GM12878 (cell line): ENCODE results near the gene GSTCD. TPM values are rescaled to one million over a fixed set of nuclear protein-coding genes. Genes with fewer than 3 reads are reported as not detected.

ENCODE experiments used
- ATAC-seq: fragments of 200-7000 bp; cut with Tn5 transposase; 3 replicates; pipeline ENCODE4 v1.9.1; 2020; ENCODE audit warnings: mild to moderate bottlenecking, moderate library complexity
- BruUV-seq: library from RNA; stranded (reverse); fragments of 400-500 nt; replicated peaks from 2 replicates; lab custom pipeline; 2021; lab: Mats Ljungman, UMichigan
- CTCF ChIA-PET: fragments of 300-600 bp; sonication (Branson Sonifier 250); formaldehyde crosslinking; extraction: SDS; loops from one replicate; lab custom pipeline; 2021; ENCODE audit warnings: inconsistent platforms; lab: Yijun Ruan, JAX
- POLR2A ChIA-PET: fragments of 350-600 bp; formaldehyde crosslinking; extraction: SDS; loops from one replicate; lab custom pipeline; 2021; ENCODE audit warnings: inconsistent platforms; lab: Charles Lee
- RAD21 ChIA-PET: fragments of 300-600 bp; sonication (Branson Sonifier 250); formaldehyde crosslinking; loops from one replicate; lab custom pipeline; 2023; ENCODE audit warnings: antibody characterized with exemption; ENCODE audit not compliant: unreplicated experiment; lab: Charles Lee
- SMC1A ChIA-PET: fragments of 300-600 bp; sonication (Branson Sonifier 250); formaldehyde crosslinking; loops from one replicate; lab custom pipeline; 2023; ENCODE audit not compliant: unreplicated experiment, uncharacterized antibody; lab: Charles Lee
- DNase-seq: peaks from one replicate; pipeline ENCODE4 v3.0.0-alpha.2; 2011; ENCODE audit warnings: low read depth, low spot score
- FAIRE-seq: peaks from 3 replicates; lab custom pipeline; 2011; peaks lifted over from hg19 to GRCh38; lab: Jason Lieb, UNC
- H2AFZ ChIP-seq: 2 replicates; pipeline ENCODE4 v1.6.0; 2011; ENCODE audit warnings: low read depth, low read length, control low read depth; ENCODE audit not compliant: control insufficient read depth
- H3K27ac ChIP-seq: 2 replicates; pipeline ENCODE4 v1.5.1; 2011; ENCODE audit warnings: control low read depth; ENCODE audit not compliant: control insufficient read depth, insufficient read depth
- H3K27me3 ChIP-seq, 2 experiments: replicated peaks in 1 of 2; 2 replicates each; pipeline versions ENCODE4 v1.6.0 to v1.6.1; 2011; ENCODE audit warnings: low read length in 1 of 2; ENCODE audit not compliant: control insufficient read depth in 2 of 2, insufficient read depth in 2 of 2
- H3K36me3 ChIP-seq, 2 experiments: 2 replicates each; pipeline ENCODE4 v1.5.1; 2011; ENCODE audit warnings: low read length in 1 of 2; ENCODE audit not compliant: control insufficient read depth in 2 of 2, insufficient read depth in 2 of 2
- H3K4me1 ChIP-seq: 2 replicates; pipeline ENCODE4 v1.6.1; 2011; ENCODE audit warnings: mild to moderate bottlenecking, low read length, moderate library complexity, mixed read lengths; ENCODE audit not compliant: control insufficient read depth, insufficient read depth
- H3K4me2 ChIP-seq: 2 replicates; pipeline ENCODE4 v1.6.0; 2011; ENCODE audit warnings: control low read depth; ENCODE audit not compliant: control insufficient read depth, insufficient read depth
- H3K4me3 ChIP-seq: fragments of 200-600 bp; sonication (generic); 2 replicates; pipeline ENCODE4 v1.5.1; 2016
- H3K79me2 ChIP-seq: 2 replicates; pipeline ENCODE4 v1.6.0; 2011; ENCODE audit warnings: low read length; ENCODE audit not compliant: control insufficient read depth, insufficient read depth
- H3K9ac ChIP-seq: 2 replicates; pipeline ENCODE4 v1.8.0; 2011; ENCODE audit warnings: low read length, control low read depth, mixed read lengths; ENCODE audit not compliant: control insufficient read depth, insufficient read depth
- H3K9me3 ChIP-seq: replicated peaks from 3 replicates; pipeline ENCODE4 v1.5.1; 2011; ENCODE audit warnings: mild to moderate bottlenecking, low read length; ENCODE audit not compliant: control insufficient read depth, insufficient read depth
- H4K20me1 ChIP-seq: 2 replicates; pipeline ENCODE4 v1.6.0; 2011; ENCODE audit not compliant: control insufficient read depth, insufficient read depth
- DPF2 ChIP-seq: fragments of 450-650 bp; IDR thresholded peaks from 2 replicates; pipeline ENCODE4 v1.6.1; 2017; ENCODE audit warnings: mild to moderate bottlenecking
- HDAC6 ChIP-seq: fragments of 200-600 bp; sonication (generic); IDR thresholded peaks from one replicate; pipeline ENCODE4 v1.8.0; 2017; ENCODE audit warnings: antibody characterized with exemption; ENCODE audit not compliant: unreplicated experiment
- RFX5 ChIP-seq: IDR thresholded peaks from 2 replicates; pipeline ENCODE4 v1.6.1; 2011; ENCODE audit warnings: low read depth, low read length, improper control_type of control experiment
- STAT3 ChIP-seq: IDR thresholded peaks from 2 replicates; pipeline ENCODE4 v1.6.1; 2011; ENCODE audit warnings: low read depth, low read length, improper control_type of control experiment
- TCF7 ChIP-seq: IDR thresholded peaks from 2 replicates; pipeline ENCODE4 v1.6.1; 2014; ENCODE audit warnings: antibody characterized with exemption, borderline replicate concordance
- WGBS: methylation state at CpG from one replicate; pipeline ENCODE4 v1.1.6; 2016; ENCODE audit warnings: low lambda C conversion rate; ENCODE audit not compliant: insufficient replicate concordance, insufficient coverage; ENCODE audit errors: missing lambda C conversion rate; 5-methylcytosine and 5-hydroxymethylcytosine counted together
- in situ Hi-C: fragments of 300-500 bp; cut with MboI; formaldehyde crosslinking; loops from 9 replicates; pipeline ENCODE4 v1.14.3; 2018; ENCODE audit warnings: mixed read lengths
- intact Hi-C: fragments of 100-400 bp; cut with micrococcal nuclease; formaldehyde crosslinking; loops from one replicate; pipeline ENCODE4 v1.14.2; 2022; ENCODE audit not compliant: unreplicated experiment
- polyA plus RNA-seq, 11 experiments: library from polyadenylated mRNA; depleted of rRNA in 4 of 11; unstranded in 6 of 11; stranded (reverse) in 5 of 11; fragments of >200 nt; fragmentation: Nextera tagmentation in 4 of 11; fragmentation: Illumina TruSeq in 1 of 11; extraction: Ambion mirVana in 4 of 11; extraction: Trizol in 1 of 11; gene quantifications; 1 replicate in 1 of 11; 2 replicates in 10 of 11; pipeline versions ENCODE4 v1.2.1 to v1.2.3, GENCODE V29; 2011 to 2016; ENCODE audit warnings: inconsistent platforms in 2 of 11, missing spikeins in 2 of 11, low read depth in 1 of 11
- total RNA-seq, 4 experiments: library from RNA; depleted of rRNA in 3 of 4; stranded (reverse); fragments of >200 nt in 3 of 4; fragmentation: Illumina TruSeq in 1 of 4; extraction: Trizol in 1 of 4; gene quantifications; 2 replicates each; pipeline versions ENCODE4 v1.2.1 to v1.2.3, GENCODE V29; 2013 to 2021
- TF ChIP-seq, protein P1 (sequence below): fragments of 450-650 bp; IDR thresholded peaks from 2 replicates; pipeline ENCODE4 v1.6.1; 2016; ENCODE audit warnings: mild to moderate bottlenecking, moderate library complexity, borderline replicate concordance
- TF ChIP-seq, protein P2 (sequence below): IDR thresholded peaks from 2 replicates; pipeline ENCODE4 v1.6.1; 2011; ENCODE audit warnings: borderline replicate concordance, low read depth, mild to moderate bottlenecking, moderate library complexity, mixed read lengths, low read length; ENCODE audit not compliant: insufficient read depth; ENCODE audit errors: extremely low read length
- TF ChIP-seq, protein P3 (sequence below): IDR thresholded peaks from 2 replicates; pipeline ENCODE4 v1.6.1; 2012; ENCODE audit warnings: low read depth, low read length, improper control_type of control experiment
- TF ChIP-seq, protein P4 (sequence below): IDR thresholded peaks from 2 replicates; pipeline ENCODE4 v1.6.1; 2012; ENCODE audit warnings: low read depth, low read length, improper control_type of control experiment

Gene GSTCD
- total and polyA plus RNA-seq, 10 of the 15 experiments (the other 5 are each of a cell fraction or from before 2014, with no cell fraction given): 4.3 to 28.4 (median 14.1) TPM

DNA sequence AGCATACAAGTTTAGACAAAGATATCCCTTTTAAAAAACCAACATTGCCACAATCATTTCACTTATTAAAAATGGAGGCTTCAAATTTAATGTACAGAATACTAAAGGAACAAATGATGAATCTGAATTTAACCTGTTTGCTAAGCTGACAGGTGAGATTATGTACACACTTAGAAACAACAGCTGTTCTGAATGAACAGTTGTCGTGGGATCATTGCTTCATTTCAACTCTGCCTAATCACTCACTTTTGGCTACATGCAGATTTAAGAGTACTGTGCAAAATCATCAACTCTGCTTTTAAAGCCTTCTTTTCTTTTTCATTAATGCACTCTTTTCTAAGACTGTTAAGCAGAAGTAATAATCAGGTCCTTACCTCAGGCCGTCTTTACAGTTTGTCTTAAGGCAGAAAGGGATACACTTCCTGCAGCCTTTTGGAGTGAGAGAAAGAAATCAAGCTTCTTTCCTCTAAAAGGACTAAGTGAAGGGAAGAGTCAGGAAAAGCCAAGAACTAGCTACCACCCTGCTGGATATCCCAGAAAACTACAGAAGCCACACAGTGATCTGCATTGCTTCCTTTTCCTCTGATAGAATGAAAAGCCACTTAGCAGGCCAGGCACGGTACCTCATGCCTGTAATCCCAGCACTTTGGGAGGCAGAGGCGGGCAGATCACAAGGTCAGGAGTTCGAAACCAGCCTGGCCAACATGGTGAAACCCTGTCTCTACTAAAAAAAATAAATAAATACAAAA is 132.0 kb downstream of the GSTCD start:
- SMC1A ChIA-PET: interaction anchor here (0.6 kb wide), 1 partner anchor 60 kb away, joined by 3 read pairs; no protein-coding TSS in a partner anchor
- FAIRE-seq: no peak
- no peak for ATAC-seq

More for the DNA sequence above, 132.0 kb downstream of the GSTCD start:
- ChIA-PET POLR2A (interaction anchor here (0.7 kb wide), 1 partner anchor 8 kb away, joined by 3 read pairs; no protein-coding TSS in a partner anchor), CTCF (interaction anchor here (0.6 kb wide), 1 partner anchor 127 kb away, joined by 4 read pairs; no protein-coding TSS in a partner anchor), RAD21 (no interaction called here)
- H3K36me3 ChIP-seq: peaks cover 0 to 2% of the 10 kb centered on the region in 2 experiments; a peak in 1 of 4 replicates
- no peaks in the 10 kb centered on the region for H4K20me1 ChIP-seq
- TF ChIP-seq, protein P1, sequence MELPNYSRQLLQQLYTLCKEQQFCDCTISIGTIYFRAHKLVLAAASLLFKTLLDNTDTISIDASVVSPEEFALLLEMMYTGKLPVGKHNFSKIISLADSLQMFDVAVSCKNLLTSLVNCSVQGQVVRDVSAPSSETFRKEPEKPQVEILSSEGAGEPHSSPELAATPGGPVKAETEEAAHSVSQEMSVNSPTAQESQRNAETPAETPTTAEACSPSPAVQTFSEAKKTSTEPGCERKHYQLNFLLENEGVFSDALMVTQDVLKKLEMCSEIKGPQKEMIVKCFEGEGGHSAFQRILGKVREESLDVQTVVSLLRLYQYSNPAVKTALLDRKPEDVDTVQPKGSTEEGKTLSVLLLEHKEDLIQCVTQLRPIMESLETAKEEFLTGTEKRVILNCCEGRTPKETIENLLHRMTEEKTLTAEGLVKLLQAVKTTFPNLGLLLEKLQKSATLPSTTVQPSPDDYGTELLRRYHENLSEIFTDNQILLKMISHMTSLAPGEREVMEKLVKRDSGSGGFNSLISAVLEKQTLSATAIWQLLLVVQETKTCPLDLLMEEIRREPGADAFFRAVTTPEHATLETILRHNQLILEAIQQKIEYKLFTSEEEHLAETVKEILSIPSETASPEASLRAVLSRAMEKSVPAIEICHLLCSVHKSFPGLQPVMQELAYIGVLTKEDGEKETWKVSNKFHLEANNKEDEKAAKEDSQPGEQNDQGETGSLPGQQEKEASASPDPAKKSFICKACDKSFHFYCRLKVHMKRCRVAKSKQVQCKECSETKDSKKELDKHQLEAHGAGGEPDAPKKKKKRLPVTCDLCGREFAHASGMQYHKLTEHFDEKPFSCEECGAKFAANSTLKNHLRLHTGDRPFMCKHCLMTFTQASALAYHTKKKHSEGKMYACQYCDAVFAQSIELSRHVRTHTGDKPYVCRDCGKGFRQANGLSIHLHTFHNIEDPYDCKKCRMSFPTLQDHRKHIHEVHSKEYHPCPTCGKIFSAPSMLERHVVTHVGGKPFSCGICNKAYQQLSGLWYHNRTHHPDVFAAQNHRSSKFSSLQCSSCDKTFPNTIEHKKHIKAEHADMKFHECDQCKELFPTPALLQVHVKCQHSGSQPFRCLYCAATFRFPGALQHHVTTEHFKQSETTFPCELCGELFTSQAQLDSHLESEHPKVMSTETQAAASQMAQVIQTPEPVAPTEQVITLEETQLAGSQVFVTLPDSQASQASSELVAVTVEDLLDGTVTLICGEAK: no peak
- no peak for TF ChIP-seq DPF2
- TF ChIP-seq, protein P2, sequence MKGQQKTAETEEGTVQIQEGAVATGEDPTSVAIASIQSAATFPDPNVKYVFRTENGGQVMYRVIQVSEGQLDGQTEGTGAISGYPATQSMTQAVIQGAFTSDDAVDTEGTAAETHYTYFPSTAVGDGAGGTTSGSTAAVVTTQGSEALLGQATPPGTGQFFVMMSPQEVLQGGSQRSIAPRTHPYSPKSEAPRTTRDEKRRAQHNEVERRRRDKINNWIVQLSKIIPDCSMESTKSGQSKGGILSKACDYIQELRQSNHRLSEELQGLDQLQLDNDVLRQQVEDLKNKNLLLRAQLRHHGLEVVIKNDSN: no peak
- TF ChIP-seq TCF7: no peak
- TF ChIP-seq HDAC6: no peak
- TF ChIP-seq, protein P3, sequence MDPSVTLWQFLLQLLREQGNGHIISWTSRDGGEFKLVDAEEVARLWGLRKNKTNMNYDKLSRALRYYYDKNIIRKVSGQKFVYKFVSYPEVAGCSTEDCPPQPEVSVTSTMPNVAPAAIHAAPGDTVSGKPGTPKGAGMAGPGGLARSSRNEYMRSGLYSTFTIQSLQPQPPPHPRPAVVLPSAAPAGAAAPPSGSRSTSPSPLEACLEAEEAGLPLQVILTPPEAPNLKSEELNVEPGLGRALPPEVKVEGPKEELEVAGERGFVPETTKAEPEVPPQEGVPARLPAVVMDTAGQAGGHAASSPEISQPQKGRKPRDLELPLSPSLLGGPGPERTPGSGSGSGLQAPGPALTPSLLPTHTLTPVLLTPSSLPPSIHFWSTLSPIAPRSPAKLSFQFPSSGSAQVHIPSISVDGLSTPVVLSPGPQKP: no peak
- no peak for TF ChIP-seq RFX5
- TF ChIP-seq STAT3: no peak
- TF ChIP-seq, protein P4, sequence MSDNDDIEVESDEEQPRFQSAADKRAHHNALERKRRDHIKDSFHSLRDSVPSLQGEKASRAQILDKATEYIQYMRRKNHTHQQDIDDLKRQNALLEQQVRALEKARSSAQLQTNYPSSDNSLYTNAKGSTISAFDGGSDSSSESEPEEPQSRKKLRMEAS: no peak
- no TSS peak for BruUV-seq
- H3K27me3 ChIP-seq: no peaks in the 10 kb centered on the region
- in situ Hi-C loops: no loop called here
- intact Hi-C loops: no loop called here
- no peak overlapping the region for H3K27ac ChIP-seq
- no peaks in the 10 kb centered on the region for H3K4me1 ChIP-seq
- no peaks in the 10 kb centered on the region for H3K79me2 ChIP-seq
- H3K4me3 ChIP-seq: no peak overlapping the region
- no peak overlapping the region for H3K4me2 ChIP-seq
- H2AFZ ChIP-seq: no peak overlapping the region
- 97% methylated on average over 5 of the region's 5 CpGs for WGBS
- no peak for DNase-seq
- H3K9ac ChIP-seq: no peak overlapping the region
- H3K9me3 ChIP-seq: no peaks in the 10 kb centered on the region; the same call in 2 of the 3 replicates
